ENCODE measurements around the gene EXOSC10.
"Not testable (repeated sequence)": the region's sequence is repeated elsewhere in the genome, so short reads cannot be mapped to it uniquely, and the experiment has no call there.

The EXOSC10 gene

DNA sequence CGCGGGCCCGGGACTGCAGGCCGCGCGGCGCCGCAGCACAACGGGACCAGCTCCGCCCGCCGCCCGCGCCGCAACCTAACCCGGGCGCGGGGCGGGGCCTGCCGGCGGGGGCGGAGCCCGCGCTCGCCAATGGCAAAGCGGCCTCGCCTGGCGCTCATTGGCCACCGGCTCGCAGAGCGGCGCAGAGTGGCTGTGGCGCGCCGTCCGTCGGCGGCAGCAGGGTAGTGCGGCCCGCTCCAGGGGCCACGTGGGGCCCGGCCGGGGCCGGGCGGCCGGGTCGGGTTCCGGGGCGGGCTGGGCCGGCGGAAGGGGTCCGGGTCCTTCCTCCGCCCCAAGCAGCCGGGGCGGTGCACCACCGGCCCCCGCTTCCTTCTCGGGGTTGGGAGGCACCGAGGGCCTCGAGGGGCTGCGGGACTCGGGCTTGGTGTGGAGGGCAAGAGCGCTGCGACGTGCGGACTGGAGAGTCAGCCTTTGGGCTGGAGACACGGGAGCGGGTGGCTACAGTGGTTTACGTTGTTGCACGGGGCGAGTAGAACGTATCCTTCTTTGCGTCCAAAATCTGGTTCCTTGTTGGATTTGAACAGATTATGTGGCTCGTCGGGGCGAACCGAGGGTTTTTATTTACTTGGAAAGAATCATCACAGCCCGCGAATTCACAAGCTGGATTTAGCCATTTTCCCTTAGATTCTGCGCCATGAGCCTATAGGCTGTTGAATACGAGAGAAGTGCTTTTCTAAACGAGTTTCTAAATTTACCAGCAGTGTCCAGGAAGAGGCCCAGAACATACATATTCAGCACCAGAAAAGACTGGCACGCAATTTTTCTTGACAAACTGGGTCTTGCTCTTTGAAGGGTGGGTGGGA lies 39.5 kb downstream of the EXOSC10 start, which contains the start of gene SRM:
TSS of gene SRM (minus strand) at position 51 of the 863 bp plus-strand sequence. CDS start 75 bp downstream, outside the sequence.
- DNase-seq: peak; percentile 84

DNA sequence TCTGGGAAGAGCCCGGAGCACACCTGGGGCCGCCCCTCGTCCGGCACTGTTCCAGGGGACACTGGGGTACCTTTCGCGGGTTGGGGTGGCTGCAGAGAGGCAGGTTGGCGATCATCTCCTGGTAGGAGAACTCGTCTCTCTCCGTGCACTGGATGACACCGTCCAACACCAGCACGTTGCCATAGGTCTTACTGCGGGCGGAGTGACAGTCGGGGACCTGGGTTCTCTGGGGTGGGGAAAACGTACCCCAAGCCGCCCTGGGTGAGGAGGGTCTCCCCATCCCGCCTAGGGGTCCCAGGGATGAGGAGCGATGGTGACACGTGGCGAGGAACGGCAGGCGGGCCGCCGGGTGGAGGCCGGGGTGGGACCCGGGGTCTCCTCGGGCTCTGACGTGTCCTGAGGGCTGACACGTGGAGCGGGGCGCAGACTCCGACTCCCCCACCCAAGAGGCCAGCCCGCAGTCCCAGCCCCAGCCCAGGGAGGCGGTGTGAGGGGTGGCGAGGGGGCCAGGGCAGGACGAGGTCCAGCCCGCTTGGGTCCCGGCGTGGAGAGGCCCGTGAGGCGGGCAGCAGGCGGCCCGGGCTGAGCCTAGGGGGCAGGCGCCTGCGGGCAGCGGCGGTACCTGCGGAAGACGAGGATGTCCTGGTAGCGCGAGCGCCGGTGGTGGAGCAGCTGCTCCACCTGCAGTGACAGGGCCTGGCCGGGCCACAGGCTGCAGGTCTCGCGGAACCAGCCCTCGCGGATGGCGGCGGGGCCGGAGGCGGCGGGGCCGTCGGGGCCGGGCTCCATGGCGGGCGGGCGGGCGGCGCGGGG lies 40.3 kb downstream of the EXOSC10 start:
- DNase-seq: no peak

DNA sequence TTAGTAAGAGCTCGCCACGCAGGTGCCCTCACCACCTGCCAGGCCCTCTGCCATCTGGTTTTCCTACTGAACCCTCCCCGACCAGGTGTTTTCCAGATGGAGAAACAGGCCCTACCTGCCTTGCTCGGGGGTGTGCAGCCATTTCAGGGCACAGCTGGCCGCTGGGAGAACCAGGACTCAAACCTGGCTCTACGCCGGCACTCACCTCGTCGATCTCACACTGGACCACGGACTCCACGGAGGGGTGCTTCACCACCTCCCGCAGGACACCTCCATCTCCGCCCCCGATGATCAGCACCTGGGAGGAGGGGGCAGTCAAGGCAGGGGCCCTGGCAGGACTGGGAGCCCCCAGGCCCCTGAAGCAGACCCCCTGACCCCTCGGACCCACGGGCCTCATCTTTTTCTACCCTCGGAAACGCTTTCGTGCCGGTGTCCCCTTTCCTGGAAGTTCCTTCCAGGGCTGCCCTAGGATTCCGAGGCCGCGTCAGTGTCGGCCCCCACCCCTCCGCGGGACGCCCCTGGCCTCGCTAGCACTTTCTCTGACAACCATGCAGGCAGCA lies 41.0 kb downstream of the EXOSC10 start:
- DNase-seq: no peak

DNA sequence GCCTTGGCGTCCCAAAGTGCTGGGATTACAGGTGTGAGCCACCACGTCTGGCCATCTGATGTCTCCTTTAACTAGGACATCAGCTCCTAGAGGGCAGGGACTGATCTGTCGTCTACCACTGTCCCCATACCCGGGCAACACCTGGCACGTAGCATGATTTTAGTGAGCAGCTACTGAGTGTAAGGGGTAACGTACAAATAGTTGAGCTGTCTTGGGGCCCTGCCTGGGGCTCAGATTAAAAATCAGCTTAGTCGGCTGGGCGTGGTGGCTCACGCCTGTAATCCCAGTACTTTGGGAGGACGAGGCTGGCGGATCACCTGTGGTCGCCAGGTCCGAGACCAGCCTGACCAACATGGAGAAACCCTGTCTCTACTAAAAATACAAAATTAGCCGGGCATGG lies 41.6 kb downstream of the EXOSC10 start:
- no peak for DNase-seq

DNA sequence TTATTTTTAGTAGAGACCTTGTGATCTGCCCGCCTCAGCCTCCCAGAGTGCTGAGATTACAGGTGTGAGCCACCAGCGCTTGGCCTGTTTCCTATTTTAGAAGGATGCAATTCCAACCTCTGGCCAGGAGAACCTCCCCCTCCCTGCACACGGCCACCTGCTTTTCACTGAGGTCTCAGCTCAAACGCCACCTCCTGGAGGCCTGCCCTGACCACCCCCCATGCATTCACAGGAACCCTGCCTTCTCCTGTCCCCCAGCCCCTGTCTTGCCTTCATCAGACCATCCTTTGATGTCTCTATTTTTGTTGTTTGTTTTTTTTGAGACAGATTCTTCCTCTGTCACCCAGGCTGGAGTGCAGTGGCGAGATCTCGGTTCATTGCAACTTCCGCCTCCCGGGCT lies 42.2 kb downstream of the EXOSC10 start:
- DNase-seq: no peak

DNA sequence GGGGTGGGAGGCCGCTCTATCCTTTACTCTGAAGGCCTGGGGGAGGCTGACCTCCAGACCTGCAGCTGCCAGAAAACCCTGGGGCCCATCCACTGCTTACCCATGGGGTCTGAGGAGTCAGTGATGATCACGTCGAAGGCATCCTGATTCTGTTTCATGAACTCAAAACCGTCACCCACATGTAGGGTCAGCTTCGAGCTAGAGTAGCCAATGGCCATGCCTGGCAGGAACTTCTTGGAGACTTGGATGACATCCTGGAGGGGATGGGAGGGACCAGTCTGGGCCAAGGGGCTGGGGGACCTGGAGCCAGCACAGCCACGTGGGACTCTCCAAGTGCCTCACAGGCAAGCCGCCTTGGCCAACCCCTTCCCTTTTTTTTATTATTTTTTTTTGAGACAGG lies 43.2 kb downstream of the EXOSC10 start:
- DNase-seq: no peak

DNA sequence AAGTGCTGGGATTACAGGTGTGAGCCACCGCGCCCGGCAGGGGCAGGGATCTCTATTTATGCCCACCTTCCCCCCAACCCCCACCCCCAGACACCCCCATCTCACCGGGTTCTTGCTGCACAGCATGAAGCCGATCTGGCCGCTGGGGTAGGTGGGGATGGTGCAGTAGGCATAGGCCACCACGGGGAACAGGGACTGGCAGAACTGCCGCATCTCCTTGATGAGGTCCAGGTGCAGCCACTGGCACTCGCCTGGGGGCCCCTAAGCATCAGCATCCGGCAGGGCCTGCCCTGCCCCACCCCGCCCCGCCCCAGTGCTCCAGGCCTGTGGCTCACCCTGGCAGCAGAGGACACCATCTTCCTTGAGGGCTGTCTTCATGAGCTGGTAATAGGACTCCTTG lies 44.0 kb downstream of the EXOSC10 start:
- no peak for DNase-seq

DNA sequence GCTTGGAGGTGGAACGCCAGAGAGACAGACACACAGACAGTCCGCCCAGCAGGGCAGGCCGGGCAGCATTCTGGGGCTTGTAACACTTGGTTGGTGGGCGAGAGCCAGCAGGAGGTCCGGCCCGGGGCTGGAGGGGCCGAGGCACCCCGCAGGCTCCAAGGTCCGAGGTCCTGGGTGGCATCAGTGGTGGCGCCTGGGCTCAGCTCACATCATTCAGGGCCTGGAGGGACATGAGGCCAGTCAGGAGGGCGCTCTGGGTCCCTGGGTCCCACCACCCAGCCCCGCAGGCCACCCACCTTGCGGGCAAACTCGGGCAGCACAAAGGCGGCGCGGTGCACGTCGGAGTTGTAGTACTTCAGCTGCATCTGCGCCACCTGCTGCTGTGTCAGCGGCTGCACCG lies 45.0 kb downstream of the EXOSC10 start:
- no peak for DNase-seq

DNA sequence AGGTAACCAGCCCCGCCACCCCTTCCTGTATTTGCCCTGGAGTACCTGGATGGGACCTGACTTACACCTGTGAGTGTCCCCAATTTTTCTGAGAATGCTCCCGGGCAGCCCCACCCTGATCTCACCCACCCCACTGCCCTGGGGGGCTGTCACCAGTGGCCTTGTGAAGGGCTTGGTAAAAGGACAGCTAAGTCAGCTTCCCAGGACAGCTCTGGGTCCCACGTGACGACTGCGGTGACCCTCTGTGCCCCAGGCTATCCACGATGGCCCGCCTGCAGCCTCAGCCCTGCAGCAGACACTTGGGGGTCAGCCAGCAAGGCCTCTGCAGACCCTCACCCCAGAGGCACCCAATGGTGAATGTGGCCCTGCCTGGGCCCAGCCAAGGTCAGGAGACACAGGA lies 45.5 kb downstream of the EXOSC10 start:
- no peak for DNase-seq

DNA sequence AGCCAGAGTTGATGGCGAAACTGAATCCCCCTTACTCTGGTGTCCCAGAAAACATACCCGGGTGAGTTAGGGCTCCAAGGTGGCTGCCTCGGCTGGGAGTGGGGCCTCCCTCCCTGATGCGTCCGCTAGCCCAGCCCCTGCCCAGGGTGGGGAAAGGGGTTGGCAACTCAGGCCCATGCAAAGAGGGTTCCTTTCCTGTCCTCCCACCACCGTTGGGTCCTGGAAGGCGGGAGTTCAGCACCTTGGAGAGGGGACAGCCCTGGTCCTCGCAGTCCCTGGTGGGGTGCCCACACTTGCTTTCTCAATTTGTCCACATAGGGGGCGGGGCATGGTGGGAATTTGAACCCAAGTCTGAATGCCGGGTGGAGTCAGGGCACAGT lies 45.9 kb downstream of the EXOSC10 start:
- DNase-seq: peak; percentile 28

DNA sequence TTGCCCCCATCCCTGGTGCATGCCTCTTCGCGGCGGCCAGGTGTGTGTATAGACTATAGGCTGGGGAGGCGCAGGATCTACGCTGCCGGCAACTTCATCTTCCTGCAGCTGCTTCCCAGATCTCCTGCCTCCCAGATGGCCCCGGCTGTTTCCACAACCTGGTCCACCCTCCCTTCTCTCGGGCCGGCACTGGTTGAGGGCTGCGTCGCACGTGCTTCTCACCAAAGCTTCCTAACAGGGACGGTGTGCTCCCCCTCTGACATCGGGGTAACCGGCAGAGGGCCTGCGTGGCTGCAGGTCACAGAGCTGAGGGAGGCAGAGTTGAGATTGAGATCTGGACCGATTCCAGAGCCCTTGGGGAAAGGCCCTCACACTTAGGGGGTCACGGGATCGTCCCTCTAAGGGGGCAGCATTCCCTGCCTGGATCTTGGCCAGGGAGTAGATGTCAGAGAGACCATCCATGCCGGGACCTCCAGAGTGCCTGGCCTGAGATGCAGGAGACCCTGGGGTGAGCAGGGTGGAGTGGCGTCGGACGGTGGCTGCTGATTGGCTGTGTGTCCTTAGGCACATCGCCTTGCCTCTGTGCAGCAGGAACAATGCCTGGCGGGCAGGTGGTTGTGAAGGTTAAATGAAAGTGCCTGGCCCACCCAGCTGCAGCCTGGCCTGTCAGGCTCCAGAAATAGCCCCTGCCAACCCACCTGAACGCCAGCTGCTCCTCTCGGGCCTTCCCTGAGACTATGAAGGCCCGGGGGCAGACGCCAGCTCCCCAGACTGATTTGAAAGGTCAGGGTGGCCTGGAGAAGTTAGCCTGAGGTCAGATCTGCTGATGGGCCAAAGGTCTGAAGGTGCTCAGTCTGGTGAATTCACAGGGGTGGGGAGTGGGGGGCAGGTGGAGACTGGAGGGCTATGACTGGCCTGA lies 46.6 kb downstream of the EXOSC10 start:
- DNase-seq: no peak

DNA sequence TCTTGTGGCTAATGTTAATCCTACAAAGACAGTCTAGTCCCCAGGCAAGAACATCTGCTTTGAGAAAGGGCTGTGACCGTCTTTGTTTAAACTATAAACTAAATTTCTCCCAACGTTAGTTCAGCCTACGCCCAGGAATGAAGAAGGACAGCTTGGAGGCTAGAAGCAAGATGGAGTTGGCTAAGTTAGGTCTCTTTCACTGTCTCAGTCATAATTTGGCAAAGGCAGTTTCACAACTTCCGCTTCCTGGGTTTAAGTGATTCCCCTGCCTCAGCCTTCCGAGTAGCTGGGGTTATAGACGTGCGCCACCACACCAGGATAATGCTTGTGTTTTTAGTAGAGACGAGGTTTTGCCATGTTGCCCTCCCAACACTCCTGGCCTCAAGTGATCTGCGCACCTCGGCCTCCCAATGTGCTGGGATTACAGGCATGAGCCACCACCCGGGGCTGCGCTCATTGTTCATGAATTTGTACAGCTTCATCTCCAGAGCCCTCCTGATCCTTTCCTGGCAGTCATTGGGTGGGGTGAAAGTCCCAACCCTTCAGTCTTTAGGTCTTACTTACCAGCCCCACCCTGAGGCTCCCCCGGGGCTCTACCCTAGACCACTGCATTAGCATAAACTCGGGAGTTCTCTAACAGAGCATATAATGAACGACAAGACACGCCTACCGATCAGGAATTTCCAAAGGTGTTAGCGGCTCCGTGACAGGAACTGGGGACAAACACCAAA lies 47.7 kb downstream of the EXOSC10 start:
- DNase-seq: peak; percentile 91

DNA sequence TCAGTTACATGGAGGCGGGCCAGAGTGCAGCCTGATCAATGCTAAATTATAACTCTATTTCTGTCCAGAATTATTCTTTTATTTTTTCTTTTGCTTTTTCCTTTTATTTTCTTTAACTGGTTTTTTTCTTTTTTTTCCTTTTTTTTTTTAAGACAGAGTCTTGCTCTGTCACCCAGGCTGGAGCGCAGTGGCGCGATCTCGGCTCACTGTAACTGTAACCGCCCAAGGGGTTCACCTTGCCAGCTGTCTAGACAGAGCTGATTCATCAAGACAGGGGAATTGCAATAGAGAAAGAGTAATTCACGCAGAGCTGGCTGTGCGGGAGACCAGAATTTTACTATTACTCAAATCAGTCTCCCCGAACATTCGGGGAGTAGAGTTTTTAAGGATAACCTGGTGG lies 48.5 kb downstream of the EXOSC10 start:
- not testable (repeated sequence) for DNase-seq

DNA sequence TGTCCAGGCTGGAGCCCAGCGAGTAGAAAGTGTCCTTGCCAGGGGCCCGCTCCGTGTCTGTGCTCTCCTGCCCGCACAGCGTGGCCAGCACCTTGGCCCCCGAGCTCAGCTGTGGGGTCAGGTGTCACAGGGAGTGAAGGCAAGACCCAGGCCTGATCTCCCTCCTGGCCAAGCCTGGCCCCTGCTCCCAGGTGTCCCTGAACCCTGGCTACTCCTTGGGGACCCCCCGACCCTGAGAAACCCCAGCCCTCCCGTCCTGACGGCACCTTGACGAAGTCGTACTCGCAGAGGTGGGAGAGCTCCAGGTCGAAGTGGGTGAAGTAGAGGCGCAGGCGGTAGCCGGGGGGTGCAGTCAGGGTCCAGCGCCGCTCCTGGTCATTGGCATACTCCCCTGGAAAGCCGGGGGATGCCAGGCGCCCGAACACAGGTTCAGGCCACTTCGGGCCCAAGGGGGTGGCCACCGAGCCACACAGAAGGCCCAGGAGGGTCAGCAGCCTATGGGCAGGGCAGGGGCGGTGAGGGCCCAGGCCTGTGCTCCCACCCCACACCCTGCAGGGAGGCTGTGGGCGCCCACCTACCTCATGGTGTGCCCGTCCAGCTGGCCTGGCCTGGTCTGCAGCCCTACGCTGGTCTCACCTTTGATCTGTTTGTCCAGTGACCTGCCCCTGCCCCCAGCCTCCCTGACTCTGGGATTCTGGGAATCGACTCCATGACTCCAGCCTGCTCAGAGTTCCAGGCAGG lies 52.9 kb downstream of the EXOSC10 start, which contains the start of gene MASP2:
TSS of gene MASP2 (minus strand) at position 615 of the 741 bp plus-strand sequence. CDS start at position 583, 32 bp downstream.
- DNase-seq: no peak

DNA sequence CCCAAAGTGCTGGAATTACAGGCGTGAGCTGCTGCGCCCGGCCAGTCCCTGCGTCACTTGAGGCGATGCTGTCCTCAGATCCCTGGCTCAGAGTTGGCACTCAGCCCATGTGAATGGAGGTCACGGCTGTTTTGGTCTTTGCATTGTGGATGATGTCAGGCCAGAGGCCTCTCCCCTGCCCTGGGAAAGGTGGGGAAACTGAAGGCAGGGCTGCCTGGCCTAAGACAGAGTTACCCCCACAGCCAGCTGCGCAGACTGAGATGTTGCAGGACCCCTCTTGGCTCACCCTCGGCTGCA lies 53.5 kb downstream of the EXOSC10 start:
- no peak for DNase-seq

DNA sequence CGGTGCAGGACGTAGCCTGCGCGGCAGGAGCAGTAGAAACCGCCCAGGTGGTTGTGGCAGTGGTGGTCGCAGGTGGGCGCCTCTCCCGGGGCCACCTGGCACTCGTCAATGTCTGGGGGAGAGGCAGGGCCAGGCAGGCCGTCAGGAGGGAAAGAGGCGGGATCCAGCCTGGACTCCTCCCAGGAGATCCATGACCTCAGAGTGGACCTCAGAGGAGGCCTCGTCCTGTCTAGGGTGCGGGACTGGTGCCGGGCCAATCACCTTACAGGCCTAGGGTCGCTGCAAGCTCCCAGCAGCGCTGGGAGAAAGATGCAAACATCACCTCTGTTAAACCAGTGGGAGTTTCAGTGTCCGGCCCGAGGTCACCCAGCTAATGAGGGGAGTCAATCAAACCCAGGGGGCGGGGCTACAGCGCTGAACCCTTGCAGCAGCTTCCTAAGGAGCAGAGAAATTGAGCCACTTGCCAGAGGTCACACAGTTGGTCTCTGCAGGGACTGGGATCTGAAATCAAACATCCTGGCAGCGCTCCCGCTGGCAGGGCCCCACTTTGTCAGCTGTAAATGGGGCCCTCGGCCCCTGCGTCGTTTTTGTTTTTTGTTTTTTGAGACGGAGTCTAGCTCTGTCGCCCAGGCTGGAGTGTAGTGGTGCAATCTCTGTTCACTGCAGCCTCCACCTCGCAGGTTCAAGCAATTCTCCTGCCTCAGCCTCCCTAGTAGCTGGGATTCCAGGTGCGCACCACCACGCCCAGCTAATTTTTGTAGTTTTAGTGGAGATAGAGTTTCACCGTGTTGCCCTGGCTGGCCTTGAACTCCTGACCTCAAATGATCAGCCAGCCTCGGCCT lies 54.0 kb downstream of the EXOSC10 start:
- DNase-seq: no peak

DNA sequence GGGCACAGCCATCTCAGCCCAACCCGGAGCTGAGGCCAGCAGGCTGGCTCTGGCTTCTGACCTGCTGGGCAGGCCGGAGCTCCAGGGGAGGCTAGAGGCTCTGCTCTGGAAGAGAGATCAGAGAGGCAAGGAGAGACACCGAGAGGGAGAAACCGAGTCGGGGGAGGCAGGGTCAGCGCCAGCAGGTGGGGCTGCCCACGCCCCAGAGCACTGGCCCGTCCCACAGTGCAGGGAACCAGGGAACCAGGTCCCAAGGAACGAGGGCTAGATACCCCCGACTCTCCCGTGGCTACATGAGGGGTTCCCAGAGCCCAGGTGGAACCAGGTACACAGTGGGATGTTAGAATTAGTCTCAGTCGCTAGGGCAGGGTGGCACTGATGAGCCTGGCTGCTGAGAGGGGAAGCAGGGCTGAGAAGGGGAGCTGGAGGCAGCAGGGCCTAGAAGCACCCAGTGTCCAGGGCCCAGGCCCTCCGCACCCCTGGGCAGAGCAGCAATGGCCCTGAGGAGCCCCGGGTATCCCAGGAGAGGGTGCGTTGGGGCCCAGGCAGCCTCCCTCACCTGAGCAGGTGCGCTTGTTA lies 54.7 kb downstream of the EXOSC10 start:
- DNase-seq: no peak

DNA sequence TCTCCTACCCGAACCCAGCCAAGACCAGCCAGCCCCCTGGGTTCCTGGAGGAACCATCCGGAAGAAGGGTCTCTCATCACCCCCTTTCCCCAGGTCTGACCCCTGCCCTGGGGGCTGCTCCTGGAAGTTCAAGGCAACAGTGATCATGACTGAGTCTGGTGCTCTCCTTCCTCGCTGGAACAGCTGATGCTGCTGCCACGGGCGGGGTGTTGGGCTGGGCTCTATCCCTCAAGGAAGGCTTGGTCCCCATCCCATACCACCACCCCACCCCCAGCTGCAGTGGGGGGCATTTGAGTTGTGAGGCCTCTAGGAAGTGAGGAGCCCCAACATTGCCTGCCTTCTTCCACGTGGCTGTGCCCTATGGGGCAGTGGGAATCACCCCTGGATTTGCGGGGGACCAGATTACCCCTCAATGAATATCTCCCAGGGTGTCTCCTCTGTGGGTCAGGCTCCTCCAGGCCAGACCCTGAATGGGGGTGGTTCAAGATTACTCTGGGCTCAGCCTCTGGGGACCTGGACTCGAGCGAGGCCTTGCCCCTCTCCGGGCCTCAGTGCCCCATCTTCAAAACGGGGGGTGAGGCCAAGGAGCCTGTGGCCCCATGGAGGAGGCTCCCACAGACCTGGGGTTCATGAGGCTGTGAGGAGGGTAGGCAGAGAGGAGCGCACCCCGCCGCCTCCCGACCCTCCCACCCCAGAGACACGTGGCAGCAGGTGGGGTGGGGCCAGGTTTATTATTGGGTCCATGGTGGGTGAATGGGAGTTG lies 55.4 kb downstream of the EXOSC10 start:
- DNase-seq: no peak
